HG03196 (cell line): ENCODE results near the gene DIPK1C.
"Not testable (repeated sequence)": the region's sequence is repeated elsewhere in the genome, so short reads cannot be mapped to it uniquely, and the experiment has no call there.

Experiments used
- ATAC-seq: cut with Tn5 transposase; IDR thresholded peaks from one replicate; pipeline ENCODE4 v1.9.1; 2021; ENCODE audit not compliant: unreplicated experiment

DIPK1C gene

GRCh38 chr18:74457043-74457724, at the start of gene DIPK1C:
Gene DIPK1C, minus strand, starts transcription at chr18:74457308. Its CDS starts 49 bp downstream, at chr18:74457259.
- no peak for ATAC-seq

GRCh38 chr18:74506448-74507084, 49.5 kb upstream of the DIPK1C start:
- no peak for ATAC-seq

- ATAC-seq, result no peak
Measured at GRCh38 chr18:74505776-74506175, 48.7 kb upstream of the DIPK1C start.

- ATAC-seq, result no peak
Measured at GRCh38 chr18:74503137-74503536, 46.0 kb upstream of the DIPK1C start.

- ATAC-seq, result no peak
Measured at GRCh38 chr18:74501386-74501785, 44.3 kb upstream of the DIPK1C start.

GRCh38 chr18:74500774-74501173, 43.7 kb upstream of the DIPK1C start:
- ATAC-seq, result not testable (repeated sequence)

GRCh38 chr18:74500372-74500771, 43.3 kb upstream of the DIPK1C start:
- no peak for ATAC-seq

GRCh38 chr18:74499633-74500032, 42.5 kb upstream of the DIPK1C start:
- ATAC-seq, result peak; percentile 43

- peak; percentile 41 for ATAC-seq
Measured at GRCh38 chr18:74498712-74499627, 41.9 kb upstream of the DIPK1C start.

- ATAC-seq, result no peak
Measured at GRCh38 chr18:74497778-74498177, 40.7 kb upstream of the DIPK1C start.

- no peak for ATAC-seq
Measured at GRCh38 chr18:74497324-74497676, 40.2 kb upstream of the DIPK1C start.

GRCh38 chr18:74496508-74497323, 39.6 kb upstream of the DIPK1C start:
- peak; percentile 14 for ATAC-seq

- peak; percentile 75 for ATAC-seq
Measured at GRCh38 chr18:74495581-74496507, 38.7 kb upstream of the DIPK1C start, which contains the start of gene CNDP2. Gene CNDP2, plus strand, starts transcription at chr18:74496363. Its CDS starts 3,611 bp downstream, at chr18:74499974.

GRCh38 chr18:74494514-74494913, 37.4 kb upstream of the DIPK1C start:
- no peak for ATAC-seq

- ATAC-seq, result no peak
Measured at GRCh38 chr18:74493689-74494088, 36.6 kb upstream of the DIPK1C start.

- ATAC-seq, result no peak
Measured at GRCh38 chr18:74492259-74492658, 35.2 kb upstream of the DIPK1C start.

GRCh38 chr18:74489676-74490075, 32.6 kb upstream of the DIPK1C start:
- no peak for ATAC-seq

- no peak for ATAC-seq
Measured at GRCh38 chr18:74488864-74489263, 31.8 kb upstream of the DIPK1C start.

GRCh38 chr18:74488354-74488753, 31.2 kb upstream of the DIPK1C start:
- ATAC-seq, result no peak
